Measurements from ENCODE around the gene SPATA32.
"Not testable (repeated sequence)": the region's sequence is repeated elsewhere in the genome, so short reads cannot be mapped to it uniquely, and the experiment has no call there.

SPATA32 gene

DNA sequence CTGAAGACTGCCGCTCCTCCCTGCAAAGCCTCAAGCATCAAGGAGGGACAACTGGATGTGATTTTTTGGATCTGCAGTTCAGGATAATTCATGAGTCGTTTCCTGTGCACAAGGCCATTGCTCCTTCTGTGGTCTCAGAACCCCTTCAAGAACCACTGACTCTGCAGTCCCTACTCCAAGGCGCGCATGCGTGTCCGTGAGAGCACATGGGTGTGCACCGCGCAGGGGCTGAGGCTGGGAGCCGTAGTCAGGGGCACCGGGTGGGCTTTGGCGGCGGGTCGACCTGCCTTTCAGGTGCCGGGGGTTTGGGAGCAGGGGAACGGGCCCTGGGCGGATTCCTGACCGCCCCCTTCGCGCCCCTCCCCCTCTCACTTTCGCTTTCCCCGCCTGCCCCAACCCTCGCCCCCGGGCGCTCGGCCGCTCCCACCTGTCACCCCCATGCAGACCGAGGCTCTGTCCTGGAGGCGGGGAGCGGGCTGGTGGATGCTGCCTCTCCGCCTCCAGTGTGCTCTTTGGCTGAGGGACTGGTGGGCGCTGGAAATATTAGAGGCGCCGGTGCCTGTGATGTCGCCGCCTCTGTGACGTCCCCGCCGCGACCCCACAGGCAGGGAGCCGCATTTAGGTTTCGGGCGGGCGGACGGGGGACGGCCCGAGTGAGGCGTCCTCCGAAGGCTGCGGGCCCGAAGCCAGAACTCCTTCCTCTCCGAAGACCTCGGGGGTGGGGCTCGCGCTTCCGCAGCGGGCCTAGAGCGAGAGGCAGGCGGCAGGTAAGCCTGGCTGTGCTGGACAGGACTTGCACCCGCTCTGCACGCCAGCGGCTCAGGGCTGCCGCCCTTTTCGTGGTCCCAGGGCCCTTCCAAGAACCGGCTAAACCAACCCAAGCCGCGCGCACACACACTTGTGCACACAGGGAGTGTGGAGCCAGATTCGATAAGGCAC is at the start of gene SPATA32:
TSS of gene SPATA32 (minus strand) at position 518 of the 939 bp plus-strand sequence. CDS start at position 440, 78 bp downstream.
- DNase-seq: no peak

GRCh38 chr17:45311401-45311759 is 49.5 kb upstream of the SPATA32 start:
- DNase-seq: no peak

DNA sequence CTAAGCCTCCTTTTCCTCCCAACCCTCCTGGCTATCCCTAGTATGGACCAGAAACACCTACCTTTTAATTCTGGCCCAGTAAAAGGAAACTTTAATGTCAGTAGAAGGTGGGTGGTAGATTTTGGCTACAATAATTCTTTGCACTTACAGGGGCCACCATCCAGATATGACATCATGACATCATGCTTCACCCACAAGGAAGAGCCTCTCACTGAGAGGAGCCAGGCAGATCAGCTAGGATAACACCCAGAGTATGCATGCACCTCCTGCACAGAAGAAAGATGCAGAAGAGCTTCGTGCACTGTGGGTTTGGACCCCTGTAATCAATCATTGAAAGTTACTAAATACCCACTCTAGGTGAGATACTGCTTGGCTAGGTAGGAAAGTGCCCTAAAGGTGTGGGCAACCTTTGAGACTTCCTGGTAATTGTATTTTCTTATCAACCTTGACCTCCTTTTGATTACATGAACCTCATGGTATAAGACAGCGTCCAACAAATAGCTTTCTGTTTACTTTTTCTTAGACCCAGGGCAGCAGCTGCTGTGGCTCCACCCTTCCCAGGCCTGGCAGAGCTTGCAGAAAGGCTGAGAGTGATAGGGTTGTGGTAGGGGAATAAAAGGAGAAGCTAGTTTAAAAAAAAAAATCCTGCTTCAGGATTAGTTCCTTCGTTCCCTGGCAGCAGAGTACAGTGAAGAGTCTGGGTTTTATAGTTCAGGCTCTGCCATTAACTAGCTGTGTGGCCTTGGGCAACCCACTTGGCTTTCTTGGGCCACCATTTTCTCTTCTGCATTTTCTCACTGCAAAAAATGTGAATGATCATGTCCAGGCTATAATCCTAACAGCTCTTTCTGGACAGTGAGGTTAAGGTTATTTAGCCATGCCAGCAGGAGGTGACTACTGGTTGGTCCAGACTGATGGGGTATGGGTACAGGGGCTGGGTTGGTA is 48.8 kb upstream of the SPATA32 start:
- no peak for DNase-seq

GRCh38 chr17:45309400-45309799 is 47.5 kb upstream of the SPATA32 start:
- DNase-seq: no peak

- DNase-seq: no peak
Observed at GRCh38 chr17:45308840-45309239, 46.9 kb upstream of the SPATA32 start.

GRCh38 chr17:45308016-45308365 is 46.1 kb upstream of the SPATA32 start:
- DNase-seq: no peak

- DNase-seq: peak; percentile 14
Observed at GRCh38 chr17:45307290-45308015, 45.6 kb upstream of the SPATA32 start.

- no peak for DNase-seq
Observed at GRCh38 chr17:45306623-45307022, 44.7 kb upstream of the SPATA32 start.

GRCh38 chr17:45306094-45306493 is 44.2 kb upstream of the SPATA32 start:
- no peak for DNase-seq

DNA sequence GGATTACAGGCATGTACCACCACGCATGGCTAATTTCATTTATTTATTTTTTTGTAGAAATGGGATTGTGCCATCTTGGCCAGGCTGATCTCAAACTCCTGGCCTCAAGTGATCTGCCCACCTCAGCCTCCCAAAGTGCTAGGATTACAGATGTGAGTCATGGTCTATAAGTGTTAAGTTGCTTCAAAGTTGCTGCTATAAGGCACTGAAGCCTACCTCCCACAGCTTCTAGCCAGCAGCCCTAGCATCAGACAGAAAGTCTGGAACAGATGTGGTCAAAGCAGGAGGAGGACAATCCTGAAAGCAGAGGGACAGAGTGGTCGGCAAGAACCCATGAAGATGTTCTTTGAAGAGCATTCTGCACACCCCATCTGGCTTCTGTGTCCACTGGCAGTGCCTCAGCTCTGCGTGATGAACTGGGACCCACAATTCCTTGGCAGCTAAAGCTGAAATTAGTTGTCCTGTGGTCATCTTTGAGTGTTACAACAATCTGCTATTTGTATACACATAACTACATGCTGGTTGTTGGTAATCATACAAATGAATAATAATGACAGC is 43.7 kb upstream of the SPATA32 start:
- no peak for DNase-seq

DNA sequence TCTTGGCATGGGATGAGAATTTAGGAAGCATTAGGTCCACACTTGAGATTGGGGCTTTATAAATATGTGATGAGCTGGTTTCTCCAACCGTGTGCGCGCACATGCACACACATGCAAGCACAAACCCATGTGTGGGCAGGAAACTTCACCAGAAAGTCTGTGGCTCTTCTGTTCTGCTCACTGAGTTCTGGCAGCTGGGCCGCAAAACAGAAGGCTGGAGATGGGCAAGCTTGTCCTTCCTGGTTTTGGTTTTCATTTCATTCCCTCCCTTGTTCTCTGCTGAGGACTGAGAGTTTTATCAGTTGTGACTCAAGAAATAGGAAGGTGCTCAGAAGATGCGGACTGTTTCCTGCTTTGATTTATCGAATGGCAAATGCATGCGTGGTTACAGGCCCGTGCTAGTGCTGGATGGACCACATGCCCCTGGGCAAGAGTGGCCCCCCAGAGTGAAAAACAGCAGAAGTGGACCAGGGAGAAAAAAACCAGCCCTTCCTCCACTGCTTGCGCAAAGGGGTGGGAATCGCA is 40.8 kb upstream of the SPATA32 start:
- peak; percentile 55 for DNase-seq

DNA sequence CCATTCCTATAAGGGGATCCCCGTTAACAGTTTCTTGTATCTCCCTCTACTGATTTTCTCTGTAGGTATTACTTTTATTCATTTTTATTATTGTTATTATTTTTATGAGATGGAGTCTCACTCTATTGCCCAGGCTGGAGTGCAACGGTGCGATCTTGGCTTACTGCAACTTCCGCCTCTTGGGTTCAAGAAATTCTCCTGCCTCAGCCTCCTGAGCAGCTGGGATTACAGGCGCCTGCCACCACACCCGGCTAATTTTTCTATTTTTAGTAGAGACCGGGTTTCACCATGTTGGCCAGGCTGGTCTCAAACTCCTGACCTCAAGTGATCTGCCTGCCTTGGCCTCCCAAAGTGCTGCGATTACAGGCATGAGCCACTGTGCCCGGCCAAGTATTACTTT is 40.3 kb upstream of the SPATA32 start:
- DNase-seq: not testable (repeated sequence)

GRCh38 chr17:45301674-45302073 is 39.8 kb upstream of the SPATA32 start:
- no peak for DNase-seq

DNA sequence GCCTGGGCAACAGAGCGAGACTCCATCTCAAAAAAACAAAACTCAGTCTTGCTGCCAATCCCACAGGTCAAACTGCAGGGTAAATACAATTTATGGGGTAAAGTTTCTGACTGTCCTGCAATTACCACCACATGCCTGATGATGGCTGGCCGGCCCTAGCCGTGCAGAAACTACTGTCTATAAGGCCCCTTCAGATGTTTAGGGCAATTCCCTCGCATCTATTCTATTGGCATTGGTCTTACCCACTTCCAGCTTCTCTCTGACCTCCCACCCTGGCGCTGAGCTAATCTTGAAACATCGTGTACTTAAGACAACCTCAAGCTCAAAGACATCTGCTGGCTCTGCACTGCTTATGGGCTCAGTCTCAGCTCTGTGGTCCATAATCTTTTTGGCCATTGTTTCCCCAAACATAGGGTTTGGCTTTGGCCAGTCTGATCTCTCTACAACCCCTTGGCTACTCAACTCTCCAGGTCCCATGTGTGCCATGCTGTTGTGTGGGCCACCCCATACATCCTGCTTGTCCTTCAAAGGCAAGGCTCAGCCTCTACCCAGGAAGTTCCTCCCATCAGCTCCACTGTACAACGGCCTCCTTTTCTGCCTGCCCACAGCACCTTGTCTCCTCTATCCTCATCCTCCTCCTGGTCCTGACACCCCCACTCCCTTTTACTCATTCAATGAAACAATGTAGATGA is 38.3 kb upstream of the SPATA32 start:
- DNase-seq: no peak

DNA sequence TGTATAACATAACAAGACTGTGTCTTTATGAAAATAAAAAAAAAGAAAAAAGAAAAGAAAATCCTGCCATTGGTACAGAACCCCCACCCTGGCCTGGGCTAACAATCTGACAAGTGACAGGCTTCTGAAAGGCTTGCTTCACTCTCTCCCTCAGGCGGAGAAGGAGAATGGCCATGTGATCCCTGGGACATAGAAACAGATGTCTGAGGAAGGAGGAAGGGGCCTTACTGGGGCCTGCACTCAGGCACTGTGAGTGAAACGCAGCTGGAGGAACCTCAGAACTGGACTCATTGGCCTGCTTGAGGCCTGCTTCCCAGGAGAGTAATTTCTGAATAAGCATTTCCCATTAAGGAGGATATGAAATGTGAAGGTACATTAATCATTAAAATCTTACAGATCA is 37.5 kb upstream of the SPATA32 start:
- DNase-seq: no peak

GRCh38 chr17:45298546-45299285 is 36.8 kb upstream of the SPATA32 start:
- DNase-seq: peak; percentile 67

GRCh38 chr17:45296833-45297124 is 34.9 kb upstream of the SPATA32 start:
- DNase-seq: no peak

DNA sequence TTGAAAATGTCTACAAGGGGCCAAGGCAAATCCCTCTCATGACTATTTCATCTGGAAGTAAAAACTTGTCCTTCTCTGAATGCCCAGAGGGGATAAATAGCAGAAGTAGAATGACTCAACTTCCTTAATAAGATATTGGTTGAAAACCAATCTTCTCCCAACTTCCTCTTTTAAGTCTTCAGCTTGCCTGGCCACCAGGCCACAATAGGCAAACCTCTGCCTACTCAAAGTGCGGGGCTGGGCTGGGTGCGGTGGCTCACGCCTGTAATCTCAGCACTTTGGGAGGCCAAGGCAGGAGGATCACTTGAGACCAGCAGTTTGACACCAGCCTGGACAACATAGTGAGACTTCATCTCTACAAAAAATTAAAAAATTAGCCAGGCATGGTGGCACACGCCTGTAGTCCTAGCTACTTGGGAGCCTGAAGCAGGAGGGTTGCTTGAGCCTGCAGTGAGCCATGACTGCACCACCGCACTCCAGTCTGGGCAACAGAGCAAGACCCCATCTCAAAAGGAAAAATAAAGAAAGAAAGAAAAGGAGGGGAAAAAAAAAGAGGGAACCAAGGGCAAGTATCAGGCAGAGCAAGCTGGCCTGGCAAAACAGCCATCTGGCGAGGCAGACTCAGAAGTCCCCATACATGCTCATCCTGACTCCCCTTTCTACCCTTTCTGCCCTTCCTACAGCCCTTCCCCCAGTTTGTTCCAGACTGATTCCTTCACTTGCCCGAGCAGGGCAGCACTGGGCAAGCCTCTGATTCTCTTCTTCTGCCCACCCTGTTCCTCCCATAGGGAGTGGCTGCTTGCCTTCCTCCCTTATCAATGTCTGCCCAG is 34.3 kb upstream of the SPATA32 start:
- peak; percentile 17 for DNase-seq

- no peak for DNase-seq
Observed at GRCh38 chr17:45294506-45294905, 32.6 kb upstream of the SPATA32 start.
